Activated T-cell treated with anti-CD3 and anti-CD28 coated beads, Interleukin-2, amount 50 U/mL, for 4 hours (primary cell): ENCODE results near the gene MLC1. TPM values are rescaled to one million over a fixed set of nuclear protein-coding genes. Genes with fewer than 3 reads are reported as not detected.
A peak's percentile ranks its signal among the peaks of the same experiment; 100 is the strongest.

ENCODE experiments used
- ATAC-seq, 2 donors: fragments of 200-7000 bp; cut with Tn5 transposase; one replicate each; pipeline ENCODE4 v1.10.0; 2021
- DNase-seq: peaks from one replicate; pipeline ENCODE4 v3.0.0-alpha.2; 2020
- H3K27me3 Mint-ChIP-seq: one replicate; pipeline ENCODE4 v1.8.0; 2021; ENCODE audit warnings: low read depth, mixed read lengths
- H3K36me3 Mint-ChIP-seq: one replicate; pipeline ENCODE4 v1.8.0; 2022; ENCODE audit warnings: mixed read lengths; ENCODE audit not compliant: insufficient read depth
- H3K4me1 Mint-ChIP-seq: one replicate; pipeline ENCODE4 v1.8.0; 2021; ENCODE audit warnings: low read depth, mixed read lengths
- H3K4me3 Mint-ChIP-seq: one replicate; pipeline ENCODE4 v1.8.0; 2021; ENCODE audit warnings: mild to moderate bottlenecking, moderate library complexity, mixed read lengths
- H3K9me3 Mint-ChIP-seq: one replicate; pipeline ENCODE4 v1.8.0; 2021; ENCODE audit warnings: mixed read lengths
- total RNA-seq, 3 donors: library from RNA; stranded (reverse); gene quantifications; one replicate each; pipeline ENCODE4 v1.2.1, GENCODE V29; 2021

The MLC1 gene
- total RNA-seq, 3 donors from 2014 or later = 0.13 to 0.87 (median 0.38) TPM

GRCh38 chr22:50061824-50062355 is 23.3 kb downstream of the MLC1 start:
- Mint-ChIP-seq H3K4me1 (peaks cover 3% of the 10 kb centered on the region), H3K9me3 (no peaks in the 10 kb centered on the region), H3K27me3 (peaks cover 26% of the 10 kb centered on the region), H3K4me3 (no peak overlapping the region), H3K36me3 (no peaks in the 10 kb centered on the region)
- DNase-seq (no peak), ATAC-seq (no peak)

GRCh38 chr22:50061141-50061823 is 23.9 kb downstream of the MLC1 start:
- no peaks in the 10 kb centered on the region for H3K36me3 Mint-ChIP-seq
- H3K9me3 Mint-ChIP-seq = no peaks in the 10 kb centered on the region
- H3K4me3 Mint-ChIP-seq = no peak overlapping the region
- peaks cover 3% of the 10 kb centered on the region for H3K4me1 Mint-ChIP-seq
- DNase-seq (no peak), ATAC-seq (no peak)
- peaks cover 29% of the 10 kb centered on the region for H3K27me3 Mint-ChIP-seq

- H3K4me3 Mint-ChIP-seq = no peak overlapping the region
- H3K36me3 Mint-ChIP-seq = no peaks in the 10 kb centered on the region
- H3K27me3 Mint-ChIP-seq = peaks cover 33% of the 10 kb centered on the region
- no peak for DNase-seq
- H3K9me3 Mint-ChIP-seq = no peaks in the 10 kb centered on the region
- peaks cover 3% of the 10 kb centered on the region for H3K4me1 Mint-ChIP-seq
- no peak for ATAC-seq
Observed at GRCh38 chr22:50060441-50061140, 24.6 kb downstream of the MLC1 start.

GRCh38 chr22:50059881-50060262 is 25.4 kb downstream of the MLC1 start:
- Mint-ChIP-seq H3K36me3 (no peaks in the 10 kb centered on the region), H3K9me3 (no peaks in the 10 kb centered on the region), H3K4me1 (peaks cover 3% of the 10 kb centered on the region), H3K27me3 (peaks cover 39% of the 10 kb centered on the region), H3K4me3 (no peak overlapping the region)
- no peak for ATAC-seq
- DNase-seq = no peak

- Mint-ChIP-seq H3K4me3 (no peak overlapping the region), H3K36me3 (no peaks in the 10 kb centered on the region), H3K27me3 (peaks cover 43% of the 10 kb centered on the region), H3K9me3 (no peaks in the 10 kb centered on the region), H3K4me1 (peaks cover 3% of the 10 kb centered on the region)
- DNase-seq (no peak), ATAC-seq (no peak)
Observed at GRCh38 chr22:50058906-50059880, 26.0 kb downstream of the MLC1 start.

GRCh38 chr22:50058061-50058905 is 26.9 kb downstream of the MLC1 start, which contains the start of gene TTLL8:
TTLL8 (minus strand) TSS chr22:50058298.
- ATAC-seq = peak; percentile 25 to 48
- Mint-ChIP-seq H3K4me3 (no peak within 1 kb of the TSS), H3K36me3 (no peaks in the 10 kb centered on the region), H3K4me1 (peaks cover 3% of the 10 kb centered on the region), H3K9me3 (no peaks in the 10 kb centered on the region), H3K27me3 (peaks cover 49% of the 10 kb centered on the region)
- DNase-seq = no peak

- peaks cover 3% of the 10 kb centered on the region for H3K4me1 Mint-ChIP-seq
Observed at GRCh38 chr22:50057278-50058060, 27.8 kb downstream of the MLC1 start.

GRCh38 chr22:50056214-50056972 is 28.8 kb downstream of the MLC1 start:
- H3K9me3 Mint-ChIP-seq = no peaks in the 10 kb centered on the region
- no peak for DNase-seq
- H3K36me3 Mint-ChIP-seq = no peaks in the 10 kb centered on the region
- no peak overlapping the region for H3K4me3 Mint-ChIP-seq
- no peak for ATAC-seq
- H3K4me1 Mint-ChIP-seq = peaks cover 3% of the 10 kb centered on the region
- H3K27me3 Mint-ChIP-seq = peaks cover 50% of the 10 kb centered on the region

More at GRCh38 chr22:50057278-50058060, 27.8 kb downstream of the MLC1 start:
- H3K36me3 Mint-ChIP-seq = no peaks in the 10 kb centered on the region
- H3K4me3 Mint-ChIP-seq = no peak overlapping the region
- no peaks in the 10 kb centered on the region for H3K9me3 Mint-ChIP-seq
- no peak for DNase-seq
- H3K27me3 Mint-ChIP-seq = peaks cover 49% of the 10 kb centered on the region
- ATAC-seq = no peak

GRCh38 chr22:50053861-50054260 is 31.4 kb downstream of the MLC1 start:
- Mint-ChIP-seq H3K9me3 (no peaks in the 10 kb centered on the region), H3K4me3 (no peak overlapping the region), H3K36me3 (no peaks in the 10 kb centered on the region), H3K27me3 (peaks cover 39% of the 10 kb centered on the region), H3K4me1 (peaks cover 2% of the 10 kb centered on the region)
- ATAC-seq (no peak), DNase-seq (no peak)

- Mint-ChIP-seq H3K4me3 (no peak overlapping the region), H3K9me3 (no peaks in the 10 kb centered on the region), H3K36me3 (no peaks in the 10 kb centered on the region), H3K27me3 (peaks cover 32% of the 10 kb centered on the region), H3K4me1 (no peaks in the 10 kb centered on the region)
- no peak for ATAC-seq
- no peak for DNase-seq
Observed at GRCh38 chr22:50051930-50052329, 33.3 kb downstream of the MLC1 start.

- no peaks in the 10 kb centered on the region for H3K36me3 Mint-ChIP-seq
- H3K9me3 Mint-ChIP-seq = no peaks in the 10 kb centered on the region
- DNase-seq (no peak), ATAC-seq (no peak)
- H3K4me3 Mint-ChIP-seq = no peak overlapping the region
- H3K27me3 Mint-ChIP-seq = peaks cover 14% of the 10 kb centered on the region
- peaks cover 4% of the 10 kb centered on the region for H3K4me1 Mint-ChIP-seq
Observed at GRCh38 chr22:50049299-50050195, 35.7 kb downstream of the MLC1 start.
